GM18519 (cell line): ENCODE data around the gene NFKB1.
"Not testable (repeated sequence)": the region's sequence is repeated elsewhere in the genome, so short reads cannot be mapped to it uniquely, and the experiment has no call there.

Experiments used
- ATAC-seq: cut with Tn5 transposase; IDR thresholded peaks from one replicate; pipeline ENCODE4 v1.9.1; 2021; ENCODE audit warnings: mild to moderate bottlenecking, moderate library complexity; ENCODE audit not compliant: unreplicated experiment, low FRiP score

NFKB1 gene

DNA sequence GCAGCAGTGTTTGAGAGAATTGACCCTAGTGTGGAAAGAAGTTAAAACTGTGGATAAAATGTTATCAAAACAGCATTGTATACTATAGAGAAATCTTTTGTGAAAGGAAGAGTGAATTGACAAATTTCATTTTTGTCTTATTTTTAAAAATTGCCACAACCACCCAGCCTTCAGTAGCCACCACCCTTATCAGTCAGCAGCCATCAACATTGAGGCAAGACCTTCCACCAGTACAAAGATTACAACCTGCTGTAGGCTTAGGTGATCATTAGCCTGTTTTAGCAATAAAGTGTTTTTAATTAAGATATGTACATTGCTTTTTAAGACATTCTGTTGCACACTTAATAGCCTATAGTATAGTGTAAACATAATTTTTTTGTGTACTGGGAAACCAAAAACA lies 91.1 kb downstream of the NFKB1 start:
- no peak for ATAC-seq

GRCh38 chr4:102593147-102593546 lies 92.0 kb downstream of the NFKB1 start:
- ATAC-seq: no peak

- no peak for ATAC-seq
Observed at GRCh38 chr4:102594000-102594399, 92.8 kb downstream of the NFKB1 start.

- no peak for ATAC-seq
Observed at GRCh38 chr4:102596532-102596931, 95.4 kb downstream of the NFKB1 start.

DNA sequence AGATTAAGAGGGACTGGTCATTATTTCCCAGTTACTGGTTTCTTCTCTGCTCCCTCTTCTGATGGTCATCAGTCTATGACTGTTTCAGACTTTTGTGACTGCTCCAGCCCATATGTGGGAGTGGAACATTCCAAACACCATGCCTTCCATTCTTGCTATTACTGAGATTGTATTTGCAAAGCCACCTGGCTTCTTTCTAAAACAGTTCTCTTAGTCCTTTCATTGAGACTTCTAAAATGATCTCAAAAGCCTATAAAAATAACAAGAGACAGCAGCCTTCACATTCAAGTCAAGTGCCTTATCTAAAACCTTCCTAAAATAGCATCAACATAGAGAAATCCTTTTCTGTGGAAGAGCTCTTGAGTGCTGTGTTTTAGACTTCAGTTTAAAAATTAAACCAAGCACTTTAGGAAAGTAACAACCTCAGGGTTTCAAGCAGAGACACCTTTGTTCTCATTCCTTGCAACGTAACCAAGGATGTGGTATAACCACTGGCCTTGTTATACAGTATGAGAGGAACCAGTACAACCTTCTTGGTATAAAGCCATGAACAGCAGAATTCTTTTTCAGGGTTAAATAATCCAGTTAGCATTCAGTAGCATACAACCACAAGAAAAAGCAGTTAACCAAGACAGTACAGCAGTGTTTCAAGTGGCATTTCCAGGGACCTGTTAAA lies 97.1 kb downstream of the NFKB1 start:
- no peak for ATAC-seq

GRCh38 chr4:102598762-102599374 lies 97.7 kb downstream of the NFKB1 start:
- ATAC-seq: no peak

GRCh38 chr4:102599455-102599854 lies 98.3 kb downstream of the NFKB1 start:
- ATAC-seq: no peak

DNA sequence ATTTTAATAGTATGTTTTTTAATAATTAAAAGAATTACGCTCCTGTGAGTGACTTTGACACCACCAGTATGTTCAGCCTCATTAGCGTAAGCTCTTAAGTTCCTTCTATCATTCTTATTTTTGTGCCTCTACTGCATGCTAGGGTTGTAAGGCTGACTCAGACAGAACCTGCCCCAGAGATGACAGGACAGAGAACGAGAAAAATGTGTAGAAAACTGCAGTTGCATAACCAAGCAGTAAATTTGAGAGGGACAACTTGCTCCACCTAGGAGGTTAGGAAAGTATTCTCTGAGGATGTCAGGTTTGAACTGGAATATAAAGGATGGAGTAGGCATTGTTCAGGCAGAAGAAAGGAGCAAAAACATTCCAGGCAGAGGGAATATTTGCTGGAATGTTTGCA lies 98.7 kb downstream of the NFKB1 start:
- no peak for ATAC-seq

DNA sequence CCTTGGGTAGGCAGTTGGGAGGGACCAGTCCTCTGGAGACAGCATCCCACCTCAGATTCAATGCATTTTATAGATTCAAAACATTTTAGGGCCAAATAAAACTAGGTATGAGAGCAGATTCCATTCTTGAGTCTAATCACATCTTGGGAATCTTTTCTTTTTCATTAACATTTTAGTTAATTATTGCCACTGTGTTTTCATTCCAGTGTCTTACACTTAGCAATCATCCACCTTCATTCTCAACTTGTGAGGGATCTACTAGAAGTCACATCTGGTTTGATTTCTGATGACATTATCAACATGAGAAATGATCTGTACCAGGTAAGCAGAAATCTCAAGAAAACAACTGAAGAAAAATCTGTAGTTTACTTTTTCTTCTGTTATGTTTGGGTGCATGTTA lies 99.5 kb downstream of the NFKB1 start:
- ATAC-seq: no peak

- no peak for ATAC-seq
Observed at GRCh38 chr4:102601586-102602227, 100.5 kb downstream of the NFKB1 start.

GRCh38 chr4:102604222-102604940 lies 103.2 kb downstream of the NFKB1 start:
- no peak for ATAC-seq

DNA sequence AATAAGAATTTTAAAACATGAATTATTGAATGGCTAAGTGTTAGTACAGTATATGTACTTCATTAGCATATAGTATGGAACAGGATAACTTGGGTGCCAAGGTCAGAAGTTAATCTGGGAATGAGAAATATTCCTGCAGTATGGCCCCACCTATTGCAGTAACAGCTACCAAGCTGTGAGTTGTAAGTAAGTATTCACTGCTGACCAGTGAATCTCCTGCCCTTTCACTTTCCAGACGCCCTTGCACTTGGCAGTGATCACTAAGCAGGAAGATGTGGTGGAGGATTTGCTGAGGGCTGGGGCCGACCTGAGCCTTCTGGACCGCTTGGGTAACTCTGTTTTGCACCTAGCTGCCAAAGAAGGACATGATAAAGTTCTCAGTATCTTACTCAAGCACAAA lies 105.1 kb downstream of the NFKB1 start:
- ATAC-seq: no peak

DNA sequence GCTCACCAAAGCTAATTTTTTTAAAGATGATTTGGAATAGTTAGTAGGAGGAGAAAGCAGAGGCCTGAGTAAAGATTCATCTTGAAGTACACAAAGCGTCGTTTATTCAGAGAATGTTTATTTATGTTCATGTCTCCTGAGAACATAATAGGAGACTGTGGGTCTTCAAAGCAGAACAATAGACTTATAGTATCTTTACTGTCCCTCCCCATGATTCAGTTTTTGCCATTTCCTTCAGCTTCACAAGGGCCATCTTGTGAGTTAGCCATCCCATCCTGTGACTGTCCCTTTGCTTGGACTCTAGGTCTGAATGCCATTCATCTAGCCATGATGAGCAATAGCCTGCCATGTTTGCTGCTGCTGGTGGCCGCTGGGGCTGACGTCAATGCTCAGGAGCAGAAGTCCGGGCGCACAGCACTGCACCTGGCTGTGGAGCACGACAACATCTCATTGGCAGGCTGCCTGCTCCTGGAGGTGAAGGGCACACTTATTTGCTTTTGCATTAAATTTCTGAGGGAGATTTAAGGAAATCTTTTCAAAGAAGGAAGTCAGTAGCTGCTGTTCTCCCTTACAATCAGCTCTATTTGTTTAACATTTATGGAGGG lies 105.8 kb downstream of the NFKB1 start:
- ATAC-seq: no peak

GRCh38 chr4:102608190-102608589 lies 107.0 kb downstream of the NFKB1 start:
- no peak for ATAC-seq

- no peak for ATAC-seq
Observed at GRCh38 chr4:102610007-102610406, 108.8 kb downstream of the NFKB1 start.

- ATAC-seq: no peak
Observed at GRCh38 chr4:102610476-102610875, 109.3 kb downstream of the NFKB1 start.

DNA sequence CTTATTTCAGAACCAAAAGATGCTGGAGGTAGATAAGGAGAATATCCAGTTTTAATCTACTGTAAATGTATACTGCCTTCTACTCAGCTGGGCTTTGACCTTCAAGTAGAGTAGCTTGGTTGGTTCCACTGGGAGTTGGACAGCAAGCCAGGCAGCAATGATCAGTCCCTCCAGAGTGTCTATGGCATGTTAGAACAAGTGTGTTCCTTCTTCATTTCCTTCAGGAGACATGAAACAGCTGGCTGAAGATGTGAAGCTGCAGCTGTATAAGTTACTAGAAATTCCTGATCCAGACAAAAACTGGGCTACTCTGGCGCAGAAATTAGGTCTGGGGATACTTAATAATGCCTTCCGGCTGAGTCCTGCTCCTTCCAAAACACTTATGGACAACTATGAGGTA lies 111.1 kb downstream of the NFKB1 start:
- ATAC-seq: no peak

DNA sequence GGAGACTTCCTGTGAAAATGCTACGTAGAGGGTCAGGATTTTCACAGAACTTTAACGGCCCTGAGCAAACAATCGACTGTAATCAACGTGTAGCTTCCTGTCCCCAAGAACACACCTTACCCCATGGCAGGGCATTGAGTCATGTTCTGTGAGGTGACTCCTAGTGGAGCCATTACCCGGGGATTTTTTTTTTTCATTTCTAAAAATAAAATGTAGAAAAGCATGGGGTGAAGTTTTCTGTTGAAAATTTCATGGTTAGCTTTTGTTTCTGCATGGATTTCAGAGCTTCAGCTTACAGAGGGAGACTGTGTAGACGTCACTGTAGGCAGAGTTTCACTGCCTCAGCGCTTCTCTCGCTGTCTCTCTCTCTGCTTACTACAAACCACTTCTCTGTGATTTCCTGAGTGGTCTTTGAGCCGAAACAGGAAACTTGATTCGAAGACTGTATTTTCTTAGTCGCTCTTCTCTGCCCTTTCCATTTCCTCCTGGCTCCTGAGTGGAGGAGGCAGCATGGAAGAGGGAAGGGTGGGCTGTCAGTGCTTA lies 111.7 kb downstream of the NFKB1 start:
- ATAC-seq: no peak

DNA sequence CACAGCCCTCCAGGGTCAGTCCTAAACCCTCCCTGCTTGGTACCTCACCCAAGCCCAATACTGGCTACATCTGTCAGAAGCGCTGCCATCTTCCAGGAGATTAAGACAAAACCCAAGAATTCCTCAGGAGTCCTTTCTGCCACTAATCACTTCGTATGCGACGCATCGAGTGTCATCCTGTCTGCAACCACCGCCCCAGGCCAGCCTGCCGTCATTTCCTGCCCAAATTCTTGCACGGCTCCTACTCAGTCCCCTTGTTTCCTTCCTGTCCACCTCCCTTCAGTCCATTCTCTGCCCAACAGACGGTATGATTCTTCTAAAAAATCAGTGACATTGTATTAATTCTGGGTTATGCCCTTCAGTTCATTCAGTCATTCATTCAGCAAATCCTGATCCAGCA lies 113.6 kb downstream of the NFKB1 start:
- no peak for ATAC-seq

- no peak for ATAC-seq
Observed at GRCh38 chr4:102616636-102617035, 115.5 kb downstream of the NFKB1 start.

- not testable (repeated sequence) for ATAC-seq
Observed at GRCh38 chr4:102619021-102619420, 117.9 kb downstream of the NFKB1 start.
